Fibroblast of lung (primary cell): ENCODE results near the gene GFOD2.

Source experiments
- EZH2 ChIP-seq: IDR thresholded peaks from 2 replicates; pipeline ENCODE4 v1.5.1; 2012; ENCODE audit warnings: low read length, control low read depth, mild to moderate bottlenecking; ENCODE audit errors: missing control alignments
- TF ChIP-seq, protein P1 (sequence below), 2 donors: IDR thresholded peaks in 1 of 2; conservative IDR thresholded peaks in 1 of 2; 1 replicate in 1 of 2; 2 replicates in 1 of 2; pipeline ENCODE4 v1.5.1; 2011 to 2012; ENCODE audit warnings: low read length in 2 of 2, control low read depth in 1 of 2, inconsistent platforms in 1 of 2, low read depth in 1 of 2, mild to moderate bottlenecking in 1 of 2

DNA sequence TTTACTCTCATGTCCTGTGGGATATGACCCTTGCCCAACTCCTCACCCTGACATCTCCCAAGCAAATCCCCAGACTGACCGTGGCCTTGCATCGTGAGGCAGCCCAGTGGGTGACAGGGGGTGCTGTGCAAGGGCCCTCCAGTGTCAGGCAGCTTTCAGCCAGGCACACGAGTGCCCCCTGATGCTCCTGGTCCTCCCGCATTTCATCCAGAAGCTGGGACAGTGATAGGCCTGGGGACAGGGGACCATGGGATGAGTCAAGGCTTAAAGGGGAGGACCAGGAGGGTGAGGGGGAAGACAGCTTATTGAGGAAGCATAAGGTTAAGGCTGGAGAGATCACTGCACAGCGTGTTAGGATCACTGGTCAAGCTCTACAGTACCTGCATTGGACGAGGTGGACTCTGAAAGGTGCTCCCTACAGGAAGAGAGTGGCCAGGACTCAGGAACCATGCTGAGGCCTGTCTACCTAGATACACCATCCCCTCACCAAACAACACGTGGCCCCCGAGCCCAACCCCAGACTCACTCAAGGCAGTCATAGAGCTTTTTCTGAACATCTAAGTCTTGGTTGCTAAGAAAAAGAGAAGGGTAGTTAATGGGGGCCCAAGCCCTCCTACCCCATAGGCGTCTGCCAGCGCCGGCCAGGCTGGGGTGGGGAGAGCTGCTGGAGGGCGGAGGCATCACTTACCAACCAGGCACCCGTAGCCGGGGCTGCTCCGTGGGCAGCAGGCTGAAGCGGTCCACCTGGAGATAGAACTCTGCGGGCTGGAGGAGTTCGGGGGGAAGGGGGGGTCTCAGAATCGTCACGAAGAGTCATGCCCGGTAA is 60.1 kb downstream of the GFOD2 start:
- no peak for TF ChIP-seq EZH2
- TF ChIP-seq, protein P1, sequence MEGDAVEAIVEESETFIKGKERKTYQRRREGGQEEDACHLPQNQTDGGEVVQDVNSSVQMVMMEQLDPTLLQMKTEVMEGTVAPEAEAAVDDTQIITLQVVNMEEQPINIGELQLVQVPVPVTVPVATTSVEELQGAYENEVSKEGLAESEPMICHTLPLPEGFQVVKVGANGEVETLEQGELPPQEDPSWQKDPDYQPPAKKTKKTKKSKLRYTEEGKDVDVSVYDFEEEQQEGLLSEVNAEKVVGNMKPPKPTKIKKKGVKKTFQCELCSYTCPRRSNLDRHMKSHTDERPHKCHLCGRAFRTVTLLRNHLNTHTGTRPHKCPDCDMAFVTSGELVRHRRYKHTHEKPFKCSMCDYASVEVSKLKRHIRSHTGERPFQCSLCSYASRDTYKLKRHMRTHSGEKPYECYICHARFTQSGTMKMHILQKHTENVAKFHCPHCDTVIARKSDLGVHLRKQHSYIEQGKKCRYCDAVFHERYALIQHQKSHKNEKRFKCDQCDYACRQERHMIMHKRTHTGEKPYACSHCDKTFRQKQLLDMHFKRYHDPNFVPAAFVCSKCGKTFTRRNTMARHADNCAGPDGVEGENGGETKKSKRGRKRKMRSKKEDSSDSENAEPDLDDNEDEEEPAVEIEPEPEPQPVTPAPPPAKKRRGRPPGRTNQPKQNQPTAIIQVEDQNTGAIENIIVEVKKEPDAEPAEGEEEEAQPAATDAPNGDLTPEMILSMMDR (conservative IDR thresholded peaks at IDR 0.05 in 1 of 2, IDR thresholded peaks at IDR 0.05 in 1 of 2; ENCODE audit: low read depth in 1 of 2, low read length in 2 of 2) = no peak
